IMR-90 (cell line): ENCODE results near the gene PITPNB. TPM values are rescaled to one million over a fixed set of nuclear protein-coding genes. Genes with fewer than 3 reads are reported as not detected.

Experiments used
- ATAC-seq: fragments of 200-7000 bp; cut with Tn5 transposase; 2 replicates; pipeline ENCODE4 v1.9.1; 2020; ENCODE audit warnings: low read depth, mild to moderate bottlenecking, moderate library complexity
- BruUV-seq: library from RNA; stranded (reverse); fragments of 400-500 nt; replicated peaks from 2 replicates; lab custom pipeline; 2021; lab: Mats Ljungman, UMichigan
- CTCF ChIA-PET: fragments of 300-600 bp; formaldehyde crosslinking; extraction: SDS; loops from one replicate; lab custom pipeline; 2021; ENCODE audit warnings: antibody characterized with exemption; lab: Yijun Ruan, JAX
- POLR2A ChIA-PET: fragments of 300-600 bp; sonication (Branson Sonifier 250); formaldehyde crosslinking; loops from one replicate; lab custom pipeline; 2022; ENCODE audit warnings: antibody characterized with exemption; ENCODE audit not compliant: unreplicated experiment; lab: Charles Lee
- DNase-seq: peaks from one replicate; pipeline ENCODE4 v3.0.0; 2013
- H2AFZ ChIP-seq: replicated peaks from 2 replicates; pipeline ENCODE3; 2013; ENCODE audit warnings: low read length, mild to moderate bottlenecking; ENCODE audit not compliant: poor library complexity
- H2AK5ac ChIP-seq: 2 replicates; pipeline ENCODE4 v1.6.1; 2013; ENCODE audit warnings: low read depth, low read length, inconsistent platforms
- H2AK9ac ChIP-seq: replicated peaks from 2 replicates; pipeline ENCODE3; 2013; ENCODE audit warnings: mild to moderate bottlenecking, low read depth, low read length, moderate library complexity; ENCODE audit not compliant: poor library complexity
- H2BK120ac ChIP-seq: 2 replicates; pipeline ENCODE4 v1.6.1; 2013; ENCODE audit warnings: low read depth, low read length, inconsistent platforms
- H2BK15ac ChIP-seq: 3 replicates; pipeline ENCODE4 v1.6.1; 2013; ENCODE audit warnings: low read depth, low read length, inconsistent platforms
- H2BK20ac ChIP-seq: 2 replicates; pipeline ENCODE4 v1.6.1; 2013; ENCODE audit warnings: low read depth, mild to moderate bottlenecking, inconsistent platforms, low read length, moderate library complexity
- H2BK5ac ChIP-seq: 2 replicates; pipeline ENCODE4 v1.6.1; 2013; ENCODE audit warnings: mild to moderate bottlenecking, low read depth, low read length, inconsistent platforms; ENCODE audit not compliant: poor library complexity, severe bottlenecking
- H3K14ac ChIP-seq: replicated peaks from 2 replicates; pipeline ENCODE4 v1.6.1; 2013; ENCODE audit warnings: low read depth, low read length, inconsistent platforms
- H3K18ac ChIP-seq: 2 replicates; pipeline ENCODE4 v1.6.1; 2013; ENCODE audit warnings: low read depth, low read length, control low read depth
- H3K23ac ChIP-seq: 2 replicates; pipeline ENCODE4 v1.6.1; 2013; ENCODE audit warnings: low read depth, low read length, inconsistent platforms
- H3K27ac ChIP-seq: 2 replicates; pipeline ENCODE4 v1.5.1; 2013; ENCODE audit warnings: mild to moderate bottlenecking, control low read depth, low read length; ENCODE audit not compliant: insufficient read depth
- H3K27me3 ChIP-seq: 2 replicates; pipeline ENCODE4 v1.6.1; 2013; ENCODE audit warnings: low read length; ENCODE audit not compliant: control insufficient read depth, insufficient read depth
- H3K36me3 ChIP-seq: 2 replicates; pipeline ENCODE4 v1.6.1; 2013; ENCODE audit warnings: low read length, mixed read lengths; ENCODE audit not compliant: control insufficient read depth, insufficient read depth
- H3K4ac ChIP-seq: 2 replicates; pipeline ENCODE4 v1.6.1; 2013; ENCODE audit warnings: low read depth, low read length, inconsistent platforms
- H3K4me1 ChIP-seq: 2 replicates; pipeline ENCODE4 v1.6.1; 2013; ENCODE audit warnings: low read length, mixed read lengths; ENCODE audit not compliant: control insufficient read depth, insufficient read depth
- H3K4me2 ChIP-seq: 2 replicates; pipeline ENCODE4 v1.6.1; 2013; ENCODE audit warnings: low read depth, mild to moderate bottlenecking, control low read depth, low read length, moderate library complexity
- H3K4me3 ChIP-seq: 2 replicates; pipeline ENCODE4 v1.5.1; 2013; ENCODE audit warnings: low read depth, mild to moderate bottlenecking, control low read depth, low read length, moderate library complexity; ENCODE audit not compliant: insufficient read depth
- H3K56ac ChIP-seq: 2 replicates; pipeline ENCODE4 v1.6.1; 2013; ENCODE audit warnings: low read length, inconsistent platforms; ENCODE audit not compliant: insufficient read depth; ENCODE audit errors: extremely low read depth
- H3K79me1 ChIP-seq, 2 experiments: 2 replicates each; pipeline ENCODE4 v1.6.1; 2013; ENCODE audit warnings: low read length in 2 of 2, inconsistent platforms in 1 of 2, low read depth in 1 of 2
- H3K9ac ChIP-seq: 2 replicates; pipeline ENCODE4 v1.6.1; 2013; ENCODE audit warnings: low read depth, low read length, control low read depth
- H3K9me1 ChIP-seq: 2 replicates; pipeline ENCODE4 v1.6.1; 2013; ENCODE audit warnings: low read length, inconsistent platforms; ENCODE audit not compliant: insufficient read depth
- H3K9me3 ChIP-seq: 2 replicates; pipeline ENCODE4 v1.6.1; 2013; ENCODE audit warnings: low read length; ENCODE audit not compliant: control insufficient read depth, insufficient read depth
- H4K20me1 ChIP-seq: 2 replicates; pipeline ENCODE4 v1.6.1; 2013; ENCODE audit warnings: low read length, inconsistent platforms; ENCODE audit not compliant: insufficient read depth
- H4K5ac ChIP-seq: 2 replicates; pipeline ENCODE4 v1.6.1; 2013; ENCODE audit warnings: mild to moderate bottlenecking, low read depth, low read length, control low read depth
- H4K8ac ChIP-seq, 2 experiments: 2 replicates each; pipeline ENCODE4 v1.6.1; 2013; ENCODE audit warnings: low read depth in 2 of 2, low read length in 2 of 2, control low read depth in 1 of 2, inconsistent platforms in 1 of 2
- H4K91ac ChIP-seq: 2 replicates; pipeline ENCODE4 v1.6.1; 2013; ENCODE audit warnings: low read depth, low read length, inconsistent platforms; ENCODE audit not compliant: insufficient read depth
- CEBPB ChIP-seq: IDR thresholded peaks from 2 replicates; pipeline ENCODE4 v1.6.1; 2012; ENCODE audit warnings: low read depth, low read length, improper control_type of control experiment
- RAD21 ChIP-seq: IDR thresholded peaks from 2 replicates; pipeline ENCODE4 v1.6.1; 2012; ENCODE audit warnings: low read length, improper control_type of control experiment
- RCOR1 ChIP-seq: IDR thresholded peaks from 2 replicates; pipeline ENCODE4 v1.6.1; 2012; ENCODE audit warnings: mild to moderate bottlenecking, low read length, improper control_type of control experiment; ENCODE audit not compliant: insufficient replicate concordance
- RFX5 ChIP-seq: IDR thresholded peaks from 2 replicates; pipeline ENCODE4 v1.8.0; 2012; ENCODE audit warnings: low read depth, mild to moderate bottlenecking, low read length, moderate library complexity
- SMC3 ChIP-seq: fragments of 150-350 bp; IDR thresholded peaks from 2 replicates; pipeline ENCODE4 v1.6.1; 2016; ENCODE audit warnings: low read depth, mild to moderate bottlenecking, antibody characterized with exemption, low read length, moderate library complexity
- WGBS, 2 experiments: methylation state at CpG; one replicate each; pipeline versions ENCODE4 v1.1.5 to v1.1.7; 2013; ENCODE audit warnings: missing lambda C conversion rate in 2 of 2; ENCODE audit not compliant: insufficient read length in 1 of 2; ENCODE audit errors: extremely low coverage in 2 of 2; 5-methylcytosine and 5-hydroxymethylcytosine counted together
- dilution Hi-C: fragments of 300-500 bp; cut with HindIII; formaldehyde crosslinking; loops from one replicate; pipeline ENCODE4 v1.14.3; 2018; ENCODE audit warnings: low sequenced_read_pairs; ENCODE audit not compliant: unreplicated experiment
- in situ Hi-C: fragments of 300-500 bp; cut with MboI; formaldehyde crosslinking; loops from 3 replicates; pipeline ENCODE4 v1.14.3; 2019; ENCODE audit warnings: low sequenced_read_pairs, inconsistent platforms, mixed read lengths
- intact Hi-C: fragments of 100-400 bp; cut with micrococcal nuclease; formaldehyde crosslinking; loops from 2 replicates; pipeline ENCODE4 v1.10.0; 2022
- polyA plus RNA-seq, 3 experiments: library from polyadenylated mRNA; depleted of rRNA; stranded (reverse); fragments of >200 nt; gene quantifications; 2 replicates each; pipeline ENCODE4 v1.2.3, GENCODE V29; 2012; ENCODE audit warnings: low replicate concordance in 1 of 3
- total RNA-seq: library from RNA; depleted of rRNA; stranded (reverse); fragments of >200 nt; gene quantifications from 2 replicates; pipeline ENCODE4 v1.2.3, GENCODE V29; 2012

Gene PITPNB
- total and polyA plus RNA-seq, 2 of the 4 experiments (the other 2 are of a cell fraction) = 19.7 to 54.5 TPM

DNA sequence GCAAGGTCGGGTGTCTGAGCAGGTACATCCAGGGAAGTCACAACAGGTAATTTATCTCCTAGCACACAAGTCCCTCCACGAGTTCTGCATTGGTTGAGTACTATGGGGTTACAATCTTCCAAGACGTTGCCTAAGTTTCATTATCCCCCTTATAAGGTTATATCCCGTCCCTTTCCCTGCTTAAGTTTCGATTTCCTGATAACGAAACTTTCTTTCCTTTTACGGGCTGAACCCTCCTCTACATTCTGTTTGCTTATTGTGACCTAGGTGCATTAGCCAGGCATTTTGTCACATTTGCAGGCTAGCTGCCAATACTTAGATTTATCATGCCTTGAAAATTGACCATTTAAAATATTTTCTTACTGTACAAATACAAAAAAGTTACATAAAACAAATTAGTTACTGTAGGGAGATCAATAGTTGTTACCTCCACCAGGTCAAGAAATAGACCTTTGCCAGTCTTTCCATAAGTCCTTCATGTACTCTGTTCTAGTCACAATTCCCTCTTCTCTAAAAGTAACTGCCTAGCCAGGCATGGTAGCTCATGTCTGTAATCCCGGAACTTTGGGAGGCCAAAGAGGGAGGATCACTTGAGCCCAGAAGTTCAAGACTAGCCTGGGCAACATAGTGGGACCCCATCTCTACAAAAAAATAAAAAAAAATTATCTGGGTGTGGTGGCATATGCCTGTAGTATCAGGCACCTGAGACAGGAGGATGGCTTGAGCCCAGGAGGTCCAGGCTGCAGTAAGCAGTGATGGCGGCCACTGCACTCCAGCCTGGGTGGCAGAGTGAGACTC is 14.3 kb upstream of the PITPNB start:
- in situ Hi-C loops = no loop called here
- TF ChIP-seq RAD21 = no peak
- TF ChIP-seq SMC3 = no peak
- TF ChIP-seq CEBPB = no peak
- TF ChIP-seq RCOR1 = no peak
- TF ChIP-seq RFX5 = no peak
- Histone ChIP-seq H3K36me3 (no peaks in the 10 kb centered on the region), H3K9me1 (peaks cover 5% of the 10 kb centered on the region), H3K27ac (no peak overlapping the region), H3K79me1 (peaks cover 10 to 14% of the 10 kb centered on the region in 2 experiments; a peak in 3 of 4 replicates), H2AFZ (no peak overlapping the region), H2BK5ac (no peak overlapping the region), H2AK5ac (no peak overlapping the region), H3K9me3 (no peaks in the 10 kb centered on the region), H4K5ac (no peak overlapping the region), H4K20me1 (no peaks in the 10 kb centered on the region), H3K4me3 (no peak overlapping the region), H4K91ac (no peak overlapping the region), H3K18ac (no peak overlapping the region), H3K23ac (no peak overlapping the region), H4K8ac (no peak overlapping the region), H2BK15ac (no peak overlapping the region), H2BK120ac (no peak overlapping the region), H2BK20ac (no peak overlapping the region), H2AK9ac (no peak overlapping the region), H3K27me3 (no peaks in the 10 kb centered on the region), H3K56ac (no peak overlapping the region), H3K14ac (no peak overlapping the region), H3K4me2 (no peak overlapping the region), H3K4me1 (peaks cover 3% of the 10 kb centered on the region; the same call in 1 of the 2 replicates), H3K4ac (no peak overlapping the region), H3K9ac (no peak overlapping the region)
- intact Hi-C loops = no loop called here
- ChIA-PET POLR2A (no interaction called here), CTCF (no interaction called here)
- BruUV-seq = no TSS peak
- DNase-seq (no peak), ATAC-seq (no peak)
- 80% methylated on average over 2 of the region's 9 CpGs; no CpG with 5 or more reads in 1 of the 2 experiments for WGBS, 2 experiments
- dilution Hi-C loops = no loop called here
